Smooth muscle cell (in vitro differentiated cells): ENCODE data around the gene NEK6. TPM values are rescaled to one million over a fixed set of nuclear protein-coding genes. Genes with fewer than 3 reads are reported as not detected.
"Not testable (repeated sequence)": the region's sequence is repeated elsewhere in the genome, so short reads cannot be mapped to it uniquely, and the experiment has no call there.

ENCODE experiments used
- DNase-seq: peaks from one replicate; lab custom pipeline; 2025; ENCODE audit not compliant: unreplicated experiment; lab: John Stamatoyannopoulos, UW
- H2AFZ ChIP-seq: fragments of 200-600 bp; sonication (generic); 2 replicates; pipeline ENCODE4 v1.6.0; 2016; ENCODE audit warnings: antibody characterized with exemption, low read depth, mild to moderate bottlenecking
- H3F3A ChIP-seq: fragments of 200-600 bp; sonication (generic); 2 replicates; pipeline ENCODE4 v1.6.0; 2017; ENCODE audit warnings: antibody characterized with exemption, low read depth
- H3K27ac ChIP-seq: fragments of 200-600 bp; sonication (generic); 2 replicates; pipeline ENCODE4 v1.5.1; 2016; ENCODE audit warnings: low read depth, mild to moderate bottlenecking
- H3K27me3 ChIP-seq: fragments of 200-600 bp; sonication (generic); 2 replicates; pipeline ENCODE4 v1.6.1; 2016; ENCODE audit warnings: low read depth, mild to moderate bottlenecking
- H3K36me3 ChIP-seq: fragments of 200-600 bp; sonication (generic); 2 replicates; pipeline ENCODE4 v1.5.1; 2016; ENCODE audit warnings: low read depth
- H3K4me1 ChIP-seq: fragments of 200-600 bp; sonication (generic); 2 replicates; pipeline ENCODE4 v1.5.1; 2016; ENCODE audit warnings: low read depth
- H3K4me2 ChIP-seq: fragments of 200-600 bp; sonication (generic); 2 replicates; pipeline ENCODE4 v1.6.0; 2016; ENCODE audit warnings: mild to moderate bottlenecking
- H3K4me3 ChIP-seq: fragments of 200-600 bp; sonication (generic); 2 replicates; pipeline ENCODE4 v1.5.1; 2016; ENCODE audit warnings: mild to moderate bottlenecking
- H3K79me2 ChIP-seq: fragments of 200-600 bp; sonication (generic); 2 replicates; pipeline ENCODE4 v1.6.0; 2016; ENCODE audit warnings: low read depth, mild to moderate bottlenecking
- H3K9ac ChIP-seq: fragments of 200-600 bp; sonication (generic); 2 replicates; pipeline ENCODE4 v1.6.0; 2016; ENCODE audit warnings: low read depth
- H3K9me3 ChIP-seq: fragments of 200-600 bp; sonication (generic); replicated peaks from 2 replicates; pipeline ENCODE4 v1.5.1; 2016; ENCODE audit warnings: low read depth
- H4K20me1 ChIP-seq: fragments of 200-600 bp; sonication (generic); 2 replicates; pipeline ENCODE4 v1.6.0; 2016; ENCODE audit warnings: low read depth
- CTCF ChIP-seq: fragments of 200-600 bp; sonication (generic); IDR thresholded peaks from 2 replicates; pipeline ENCODE4 v1.5.1; 2017; ENCODE audit warnings: borderline replicate concordance, mild to moderate bottlenecking, antibody characterized with exemption; ENCODE audit not compliant: insufficient read depth, poor library complexity, severe bottlenecking
- WGBS: methylation state at CpG from one replicate; pipeline ENCODE4 v1.1.7; 2016; ENCODE audit warnings: low lambda C conversion rate; 5-methylcytosine and 5-hydroxymethylcytosine counted together
- polyA plus RNA-seq: library from polyadenylated mRNA; unstranded; fragments of >200 nt; fragmentation: Nextera tagmentation; extraction: Ambion mirVana; gene quantifications from 2 replicates; pipeline ENCODE4 v1.2.1, GENCODE V29; 2016
- total RNA-seq: library from RNA; depleted of rRNA; stranded (reverse); fragments of >200 nt; gene quantifications from 2 replicates; pipeline ENCODE4 v1.2.3, GENCODE V29; 2014

Gene NEK6
- total and polyA plus RNA-seq, 2 experiments from 2014 or later, result 45.9 to 108 TPM

- Histone ChIP-seq H3K36me3 (no peaks in the 10 kb centered on the region), H4K20me1 (no peaks in the 10 kb centered on the region), H3K9me3 (no peaks in the 10 kb centered on the region), H3F3A (peaks cover 22% of the 10 kb centered on the region), H3K9ac (no peak overlapping the region), H3K27ac (peak overlapping the region; percentile 77), H3K79me2 (no peaks in the 10 kb centered on the region), H3K4me3 (no peak overlapping the region), H3K27me3 (no peaks in the 10 kb centered on the region), H3K4me1 (no peaks in the 10 kb centered on the region), H2AFZ (peak overlapping the region; percentile 84), H3K4me2 (no peak overlapping the region)
- DNase-seq, result no peak
- WGBS, result 95% methylated on average over 4 of the region's 4 CpGs
- no peak for TF ChIP-seq CTCF
Observed at GRCh38 chr9:124251204-124251603, 6.5 kb upstream of the NEK6 start.

GRCh38 chr9:124251605-124252378 is 6.0 kb upstream of the NEK6 start:
- Histone ChIP-seq H3K4me2 (peak overlapping the region; percentile 60), H3K9ac (peak overlapping the region; percentile 2), H3K4me3 (no peak overlapping the region), H3K9me3 (no peaks in the 10 kb centered on the region), H2AFZ (peak overlapping the region; percentile 84), H3K4me1 (no peaks in the 10 kb centered on the region), H4K20me1 (no peaks in the 10 kb centered on the region), H3K27ac (peak overlapping the region; percentile 77), H3K27me3 (no peaks in the 10 kb centered on the region), H3F3A (peaks cover 27% of the 10 kb centered on the region), H3K79me2 (no peaks in the 10 kb centered on the region), H3K36me3 (no peaks in the 10 kb centered on the region)
- DNase-seq, result no peak
- TF ChIP-seq CTCF, result no peak
- WGBS, result 34% methylated on average over 16 of the region's 16 CpGs

- DNase-seq, H3K4me3 ChIP-seq, H3K4me1 ChIP-seq, H3K79me2 ChIP-seq, H3K4me2 ChIP-seq, H3K9me3 ChIP-seq, H4K20me1 ChIP-seq, H3K36me3 ChIP-seq, H2AFZ ChIP-seq, H3K9ac ChIP-seq, H3K27me3 ChIP-seq: not testable (repeated sequence)
- 96% methylated on average over 8 of the region's 8 CpGs for WGBS
- H3F3A ChIP-seq, result peaks cover 35% of the 10 kb centered on the region
- H3K27ac ChIP-seq, result peak overlapping the region; percentile 77
Observed at GRCh38 chr9:124252878-124253277, 4.9 kb upstream of the NEK6 start.

GRCh38 chr9:124254261-124254682 is 3.5 kb upstream of the NEK6 start:
- Histone ChIP-seq H3F3A (peaks cover 40% of the 10 kb centered on the region), H3K4me2 (no peak overlapping the region), H2AFZ (no peak overlapping the region), H3K36me3 (no peaks in the 10 kb centered on the region), H3K9ac (no peak overlapping the region), H3K79me2 (no peaks in the 10 kb centered on the region), H4K20me1 (no peaks in the 10 kb centered on the region), H3K27me3 (no peaks in the 10 kb centered on the region), H3K4me3 (no peak overlapping the region), H3K9me3 (no peaks in the 10 kb centered on the region), H3K27ac (no peak overlapping the region), H3K4me1 (peaks cover 3% of the 10 kb centered on the region)
- WGBS, result 84% methylated on average over 10 of the region's 10 CpGs
- DNase-seq, result no peak
- no peak for TF ChIP-seq CTCF
